GM21367 (cell line): ENCODE results near the gene SOD1.
"Not testable (repeated sequence)": the region's sequence is repeated elsewhere in the genome, so short reads cannot be mapped to it uniquely, and the experiment has no call there.

ENCODE experiments used
- ATAC-seq: cut with Tn5 transposase; IDR thresholded peaks from one replicate; pipeline ENCODE4 v1.9.1; 2021; ENCODE audit not compliant: unreplicated experiment

The SOD1 gene

DNA sequence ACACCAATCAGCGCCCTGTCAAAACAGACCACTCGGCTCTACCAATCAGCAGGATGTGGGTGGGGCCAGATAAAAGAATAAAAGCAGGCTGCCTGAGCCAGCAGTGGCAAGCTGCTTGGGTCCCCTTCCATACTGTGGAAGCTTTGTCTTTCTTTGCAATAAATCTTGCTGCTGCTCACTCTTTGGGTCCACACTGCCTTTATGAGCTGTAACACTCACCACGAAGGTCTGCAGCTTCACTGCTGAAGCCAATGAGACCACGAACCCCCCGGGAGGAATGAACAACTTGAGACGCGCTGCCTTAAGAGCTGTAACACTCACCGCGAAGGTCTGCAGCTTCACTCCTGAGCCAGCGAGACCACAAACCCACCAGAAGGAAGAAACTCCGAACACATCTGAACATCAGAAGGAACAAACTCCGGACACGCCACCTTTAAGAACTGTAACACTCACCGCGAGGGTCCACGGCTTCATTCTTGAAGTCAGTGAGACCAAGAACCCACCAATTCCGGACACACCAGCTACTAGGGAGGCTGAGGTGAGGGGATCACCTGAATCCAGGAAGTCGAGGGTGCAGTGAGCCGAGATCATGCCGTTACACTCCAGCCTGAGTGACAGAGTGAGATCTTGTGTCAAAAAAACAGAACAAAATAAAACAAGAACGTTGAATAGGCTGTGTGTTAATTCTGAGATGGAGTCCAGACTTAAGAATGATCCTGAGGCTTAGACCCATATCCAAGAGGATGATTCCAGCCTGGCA is 4.5 kb upstream of the SOD1 start:
- ATAC-seq: not testable (repeated sequence)

DNA sequence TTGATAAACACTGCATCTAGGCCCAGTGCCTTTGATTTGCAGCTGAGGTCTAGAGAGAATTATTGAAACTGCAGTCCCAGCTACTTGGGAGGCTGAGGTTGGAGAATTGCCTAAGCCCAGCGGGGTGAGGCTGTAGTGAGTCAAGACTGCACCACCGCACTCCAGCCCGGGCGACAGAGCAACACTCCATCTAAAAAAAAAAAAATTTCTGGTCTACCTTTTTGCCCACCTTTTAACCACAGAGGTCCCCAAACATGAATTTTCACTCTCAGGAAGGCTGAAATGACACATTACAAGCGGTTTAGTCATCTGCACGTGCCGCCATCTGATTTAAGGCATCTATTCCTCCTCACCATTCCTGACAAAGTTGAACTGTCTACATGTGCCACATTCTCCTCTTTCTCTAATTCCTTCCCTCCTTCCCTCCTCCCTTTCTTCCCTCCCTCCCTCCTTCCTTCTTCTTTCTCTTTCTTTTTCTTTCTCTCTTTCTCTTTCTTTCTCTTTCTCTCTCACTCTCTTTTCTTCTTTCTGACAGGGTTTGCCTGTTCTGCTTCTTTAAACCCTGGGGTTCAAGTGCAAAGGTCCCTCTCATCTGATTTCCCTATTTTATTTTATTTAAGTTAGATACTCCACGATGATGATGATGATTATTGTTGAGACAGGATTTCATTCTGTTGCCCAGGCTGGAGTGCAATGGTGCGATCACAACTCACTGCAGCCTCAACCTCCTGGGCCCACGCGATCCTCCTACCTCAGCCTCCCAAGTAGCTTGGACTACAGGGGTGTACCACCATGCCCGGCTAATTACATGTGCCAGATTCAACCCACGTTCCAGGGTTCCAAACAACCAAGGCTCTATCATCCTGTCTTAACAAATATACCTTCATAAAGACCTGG is 3.0 kb upstream of the SOD1 start:
- ATAC-seq: no peak

DNA sequence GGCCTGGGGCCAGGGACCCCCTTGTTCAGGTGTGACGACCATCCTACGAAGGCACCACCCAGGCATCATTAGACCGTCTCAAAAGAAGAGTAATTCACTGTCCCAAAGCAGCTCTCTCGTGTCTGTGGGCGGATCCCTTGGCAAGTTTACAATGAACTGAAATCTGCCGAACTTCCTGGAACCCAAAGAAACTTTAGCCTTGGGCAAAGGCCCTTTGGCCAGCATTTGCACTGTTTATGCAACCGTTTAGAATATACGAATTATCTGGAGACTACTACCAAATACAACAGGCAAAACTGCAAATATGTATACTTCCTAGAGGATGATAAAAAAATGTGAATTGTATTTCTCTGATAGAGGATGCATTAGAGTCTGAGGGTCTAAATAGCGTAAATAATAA is 1.4 kb upstream of the SOD1 start:
- no peak for ATAC-seq

DNA sequence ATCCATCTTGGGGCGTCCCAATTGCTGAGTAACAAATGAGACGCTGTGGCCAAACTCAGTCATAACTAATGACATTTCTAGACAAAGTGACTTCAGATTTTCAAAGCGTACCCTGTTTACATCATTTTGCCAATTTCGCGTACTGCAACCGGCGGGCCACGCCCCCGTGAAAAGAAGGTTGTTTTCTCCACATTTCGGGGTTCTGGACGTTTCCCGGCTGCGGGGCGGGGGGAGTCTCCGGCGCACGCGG is 282 bp upstream of the SOD1 start:
- ATAC-seq: no peak

DNA sequence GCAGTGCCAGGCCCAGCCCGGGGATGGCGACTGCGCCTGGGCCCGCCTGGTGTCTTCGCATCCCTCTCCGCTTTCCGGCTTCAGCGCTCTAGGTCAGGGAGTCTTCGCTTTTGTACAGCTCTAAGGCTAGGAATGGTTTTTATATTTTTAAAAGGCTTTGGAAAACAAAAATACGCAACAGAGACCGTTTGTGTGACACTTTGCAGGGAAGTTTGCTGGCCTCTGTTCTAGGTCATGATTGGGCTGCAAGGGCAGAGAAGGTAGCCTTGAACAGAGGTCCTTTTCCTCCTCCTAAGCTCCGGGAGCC is 719 bp downstream of the SOD1 start:
- peak; percentile 26 for ATAC-seq

DNA sequence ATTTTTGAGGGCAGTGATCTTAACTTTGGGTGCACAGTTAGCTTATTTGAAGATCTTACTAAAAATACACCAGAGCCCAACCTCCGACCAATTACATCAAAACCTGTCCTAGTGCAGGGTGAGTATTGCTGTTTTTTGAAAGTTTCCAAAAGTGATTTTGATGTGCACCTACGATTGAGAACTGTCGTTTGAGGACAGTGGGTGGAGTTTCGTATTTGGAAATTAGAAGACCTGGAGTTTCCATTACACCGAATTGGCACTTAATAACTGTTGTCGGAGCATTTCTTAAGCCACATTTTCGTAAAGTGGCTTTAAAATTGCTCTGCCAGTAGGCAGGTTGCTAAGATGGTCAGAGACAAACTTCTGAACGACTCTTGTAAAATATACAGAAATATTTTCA is 1.1 kb downstream of the SOD1 start:
- no peak for ATAC-seq

DNA sequence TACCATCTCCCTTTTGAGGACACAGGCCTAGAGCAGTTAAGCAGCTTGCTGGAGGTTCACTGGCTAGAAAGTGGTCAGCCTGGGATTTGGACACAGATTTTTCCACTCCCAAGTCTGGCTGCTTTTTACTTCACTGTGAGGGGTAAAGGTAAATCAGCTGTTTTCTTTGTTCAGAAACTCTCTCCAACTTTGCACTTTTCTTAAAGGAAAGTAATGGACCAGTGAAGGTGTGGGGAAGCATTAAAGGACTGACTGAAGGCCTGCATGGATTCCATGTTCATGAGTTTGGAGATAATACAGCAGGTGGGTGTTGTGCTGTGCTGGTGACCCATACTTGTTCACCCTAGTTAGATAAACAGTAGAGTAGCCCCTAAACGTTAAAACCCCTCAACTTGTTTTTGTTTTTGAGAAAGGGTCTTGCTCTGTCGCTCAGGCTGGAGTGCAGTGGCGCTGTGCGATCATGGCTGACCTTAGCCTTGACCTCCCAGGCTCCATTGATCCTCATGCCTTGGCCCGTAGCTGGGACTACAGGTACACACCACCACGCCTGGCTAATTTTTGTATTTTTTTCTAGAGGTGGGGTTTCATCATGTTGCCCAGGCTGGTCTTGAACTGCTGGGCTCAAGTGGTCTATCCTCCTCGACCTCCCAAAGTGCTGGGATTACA is 4.2 kb downstream of the SOD1 start:
- no peak for ATAC-seq

DNA sequence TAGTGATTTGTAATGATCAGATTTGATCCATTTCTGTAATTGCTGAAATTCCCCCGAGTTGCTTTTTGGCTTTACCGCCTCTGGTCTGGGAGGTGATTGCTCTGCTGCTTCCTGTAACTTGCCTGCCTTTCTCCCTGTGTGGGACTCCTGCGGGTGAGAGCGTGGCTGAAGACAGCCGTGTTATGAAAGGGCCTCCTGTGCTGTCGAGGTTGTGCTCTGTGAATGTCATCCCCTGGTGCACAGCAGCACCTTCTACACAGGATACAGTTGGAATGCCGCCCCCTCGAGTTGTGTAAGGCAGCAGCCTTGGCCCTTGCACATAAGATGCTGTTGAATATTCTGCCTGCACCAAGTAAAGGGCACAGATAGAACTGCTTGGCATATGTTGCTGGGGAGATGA is 5.9 kb downstream of the SOD1 start:
- ATAC-seq: no peak

DNA sequence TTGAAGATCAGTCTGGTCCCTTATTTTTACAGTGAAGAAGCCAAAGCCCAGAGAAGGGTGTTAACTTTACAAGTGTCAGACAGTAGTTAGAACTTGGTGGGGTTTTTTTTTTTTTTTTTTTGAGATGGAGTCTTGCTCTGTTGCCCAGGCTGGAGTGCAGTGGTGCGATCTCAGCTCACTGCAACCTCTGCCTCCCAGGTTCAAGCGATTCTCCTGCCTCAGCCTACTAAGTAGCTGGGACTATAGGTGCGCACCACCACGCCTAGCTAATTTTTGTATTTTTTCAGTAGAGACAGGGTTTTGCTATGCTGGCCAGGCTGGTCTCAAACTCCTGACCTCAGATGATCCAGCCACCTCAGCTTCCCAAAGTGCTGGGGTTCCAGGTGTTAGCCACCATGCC is 6.4 kb downstream of the SOD1 start:
- not testable (repeated sequence) for ATAC-seq

DNA sequence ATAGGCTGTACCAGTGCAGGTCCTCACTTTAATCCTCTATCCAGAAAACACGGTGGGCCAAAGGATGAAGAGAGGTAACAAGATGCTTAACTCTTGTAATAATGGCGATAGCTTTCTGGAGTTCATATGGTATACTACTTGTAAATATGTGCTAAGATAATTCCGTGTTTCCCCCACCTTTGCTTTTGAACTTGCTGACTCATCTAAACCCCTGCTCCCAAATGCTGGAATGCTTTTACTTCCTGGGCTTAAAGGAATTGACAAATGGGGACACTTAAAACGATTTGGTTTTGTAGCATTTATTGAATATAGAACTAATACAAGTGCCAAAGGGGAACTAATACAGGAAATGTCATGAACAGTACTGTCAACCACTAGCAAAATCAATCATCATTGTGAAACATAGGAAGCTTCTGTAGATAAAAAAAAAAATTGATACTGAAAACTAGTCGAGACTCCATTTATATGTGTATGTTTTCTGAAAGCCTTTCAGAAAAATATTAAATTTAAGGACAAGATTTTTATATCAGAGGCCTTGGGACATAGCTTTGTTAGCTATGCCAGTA is 7.0 kb downstream of the SOD1 start:
- ATAC-seq: no peak

DNA sequence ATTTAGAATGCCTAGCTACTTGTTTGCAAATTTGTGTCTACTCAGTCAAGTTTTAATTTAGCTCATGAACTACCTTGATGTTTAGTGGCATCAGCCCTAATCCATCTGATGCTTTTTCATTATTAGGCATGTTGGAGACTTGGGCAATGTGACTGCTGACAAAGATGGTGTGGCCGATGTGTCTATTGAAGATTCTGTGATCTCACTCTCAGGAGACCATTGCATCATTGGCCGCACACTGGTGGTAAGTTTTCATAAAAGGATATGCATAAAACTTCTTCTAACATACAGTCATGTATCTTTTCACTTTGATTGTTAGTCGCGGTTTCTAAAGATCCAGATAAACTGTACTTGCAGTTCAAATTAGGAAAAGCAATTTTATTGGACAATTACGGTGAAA is 7.6 kb downstream of the SOD1 start:
- ATAC-seq: no peak

DNA sequence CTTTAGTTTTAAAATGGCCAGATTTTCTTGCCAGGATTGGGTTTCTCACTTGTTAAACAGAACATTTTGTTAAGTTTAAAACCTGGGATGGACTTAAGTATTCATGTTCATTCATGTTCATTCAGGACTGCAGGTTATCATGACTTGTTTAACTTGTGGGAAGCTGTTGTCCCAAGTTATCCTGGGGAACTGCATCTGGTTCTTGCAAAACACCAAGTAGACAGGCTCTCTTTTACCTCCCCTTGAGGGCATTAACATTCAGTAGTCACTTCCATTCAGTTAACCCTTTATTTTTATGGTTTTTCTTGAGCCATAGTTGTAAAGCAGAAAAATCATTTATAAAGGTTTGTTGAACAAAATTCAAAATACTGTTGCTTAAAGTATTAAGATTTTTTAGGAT is 8.1 kb downstream of the SOD1 start:
- ATAC-seq: no peak

DNA sequence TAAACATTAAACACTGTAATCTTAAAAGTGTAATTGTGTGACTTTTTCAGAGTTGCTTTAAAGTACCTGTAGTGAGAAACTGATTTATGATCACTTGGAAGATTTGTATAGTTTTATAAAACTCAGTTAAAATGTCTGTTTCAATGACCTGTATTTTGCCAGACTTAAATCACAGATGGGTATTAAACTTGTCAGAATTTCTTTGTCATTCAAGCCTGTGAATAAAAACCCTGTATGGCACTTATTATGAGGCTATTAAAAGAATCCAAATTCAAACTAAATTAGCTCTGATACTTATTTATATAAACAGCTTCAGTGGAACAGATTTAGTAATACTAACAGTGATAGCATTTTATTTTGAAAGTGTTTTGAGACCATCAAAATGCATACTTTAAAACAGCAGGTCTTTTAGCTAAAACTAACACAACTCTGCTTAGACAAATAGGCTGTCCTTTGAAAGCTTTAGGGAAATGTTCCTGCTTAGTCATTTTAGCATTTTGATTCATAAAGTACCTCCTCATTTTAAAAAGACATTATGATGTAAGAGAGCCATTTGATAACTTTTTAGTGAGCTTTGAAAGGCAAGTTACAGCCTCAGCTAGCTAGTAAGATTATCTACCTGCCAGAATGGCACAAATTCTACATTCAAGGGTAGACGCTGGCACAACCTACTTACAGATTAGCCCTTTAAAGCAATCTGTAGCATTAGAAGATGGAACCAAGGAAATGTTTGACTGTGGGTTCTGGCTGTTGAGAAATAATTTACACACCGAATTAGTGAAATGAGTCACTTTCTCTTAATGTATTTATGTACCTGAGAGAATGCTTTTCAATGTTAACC is 9.4 kb downstream of the SOD1 start:
- no peak for ATAC-seq

DNA sequence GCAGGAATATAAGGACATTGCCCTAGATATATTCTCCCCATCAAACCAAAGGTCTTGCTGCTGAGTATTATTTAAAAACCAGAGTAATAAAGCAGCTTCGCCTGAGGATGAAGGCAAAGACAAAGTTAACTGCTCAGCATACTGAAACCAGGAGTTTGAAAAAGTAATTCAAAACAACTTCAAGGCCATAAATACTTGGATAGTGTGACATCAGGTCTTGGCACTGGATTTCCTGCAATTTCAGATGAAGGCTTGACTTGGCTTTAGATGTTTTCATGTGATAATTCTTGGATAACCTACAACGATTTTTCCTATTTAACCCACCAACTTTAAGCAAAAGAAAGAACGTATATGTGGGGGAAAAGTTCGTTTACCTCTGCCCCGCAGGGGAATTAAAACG is 10.6 kb downstream of the SOD1 start:
- no peak for ATAC-seq

DNA sequence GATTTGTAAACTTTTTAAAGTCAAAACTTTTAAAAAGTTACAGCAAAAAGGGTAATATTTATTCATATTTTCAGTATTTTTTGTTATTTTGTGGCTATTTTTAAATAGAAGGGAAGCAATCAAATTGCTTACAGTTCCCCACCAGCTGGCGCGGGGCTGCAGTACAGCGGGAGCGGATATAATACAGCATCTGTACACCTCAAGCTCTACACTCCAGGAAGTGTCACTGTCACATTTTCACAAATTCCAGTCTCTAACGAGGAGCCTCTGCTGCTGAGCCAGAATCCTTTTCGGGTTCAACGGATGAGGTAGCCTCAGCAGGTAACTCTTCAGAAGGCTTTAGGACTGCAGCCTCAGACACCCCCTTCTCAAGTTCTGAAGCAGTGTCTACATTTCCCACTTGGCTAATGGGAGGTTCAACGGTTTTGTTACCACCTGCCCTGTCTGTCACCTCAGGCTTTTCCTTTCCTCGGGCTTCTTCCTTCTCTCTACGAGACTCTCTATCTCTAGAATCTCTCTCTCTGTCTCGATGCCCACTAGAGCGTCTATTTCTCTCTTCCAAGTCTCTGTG is 11.7 kb downstream of the SOD1 start:
- no peak for ATAC-seq

DNA sequence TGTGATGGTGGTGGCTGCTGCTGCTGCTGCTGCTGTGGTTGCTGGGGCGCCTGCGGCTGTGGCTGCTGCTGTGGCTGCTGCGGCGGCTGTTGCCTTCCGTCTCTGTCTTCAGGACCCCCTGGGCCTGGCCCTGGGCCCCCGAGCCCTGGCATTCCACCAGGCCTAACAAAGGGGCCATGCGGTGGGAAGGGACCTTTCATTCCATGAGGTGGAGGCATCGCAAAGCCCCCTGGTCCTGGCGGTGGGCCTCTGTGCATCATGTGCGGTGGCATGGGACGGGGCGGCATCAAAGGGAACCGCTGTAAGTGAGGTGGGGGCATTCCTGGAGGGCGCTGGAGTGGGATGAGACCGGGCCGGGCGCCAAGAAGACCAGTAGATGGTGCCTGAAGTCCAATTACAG is 12.4 kb downstream of the SOD1 start:
- ATAC-seq: no peak

DNA sequence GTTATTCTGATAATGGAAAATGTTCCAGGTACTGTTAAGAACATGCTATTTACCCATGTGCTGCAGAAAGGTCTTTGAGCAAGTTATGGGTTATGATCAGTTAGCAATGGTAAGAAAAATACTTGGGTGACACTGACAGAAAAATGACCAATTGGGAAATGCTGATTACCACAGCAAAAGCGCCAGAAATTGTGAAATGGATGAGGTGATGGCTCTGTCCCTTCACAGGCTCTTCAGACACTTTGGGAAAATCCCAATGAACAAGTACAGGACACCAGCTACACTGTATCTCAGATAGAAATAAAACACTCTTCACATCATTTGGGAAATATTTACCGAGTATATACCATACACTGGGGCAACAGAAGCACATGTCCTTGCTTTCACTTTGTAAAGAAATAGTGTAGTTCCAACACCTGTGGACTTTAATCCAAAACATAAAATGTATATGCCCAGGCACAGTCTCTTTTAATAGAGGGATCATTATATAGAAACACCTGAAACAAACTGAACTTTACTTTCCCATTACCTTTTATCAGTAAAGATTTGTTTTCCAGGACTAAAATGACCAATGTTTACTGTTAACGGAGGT is 13.9 kb downstream of the SOD1 start:
- no peak for ATAC-seq

DNA sequence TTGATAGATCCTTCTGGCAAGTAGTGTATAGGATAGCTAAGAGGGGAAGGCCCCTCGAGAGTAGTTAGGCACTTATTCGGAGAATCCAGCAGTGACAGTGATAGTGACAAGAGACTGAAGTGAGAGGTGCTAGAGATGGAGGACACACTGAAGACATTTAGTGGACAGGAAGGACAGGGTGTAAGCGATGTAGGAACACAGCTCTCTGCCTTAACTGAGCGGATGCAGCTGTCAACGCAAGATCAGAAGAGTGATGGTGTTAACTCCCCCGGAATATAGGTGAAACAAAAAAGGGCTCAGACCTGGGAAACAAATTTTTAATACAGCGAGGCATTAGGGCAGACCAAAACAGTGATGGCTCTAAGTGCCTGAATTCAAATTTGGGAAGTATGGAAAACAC is 15.8 kb downstream of the SOD1 start:
- no peak for ATAC-seq

DNA sequence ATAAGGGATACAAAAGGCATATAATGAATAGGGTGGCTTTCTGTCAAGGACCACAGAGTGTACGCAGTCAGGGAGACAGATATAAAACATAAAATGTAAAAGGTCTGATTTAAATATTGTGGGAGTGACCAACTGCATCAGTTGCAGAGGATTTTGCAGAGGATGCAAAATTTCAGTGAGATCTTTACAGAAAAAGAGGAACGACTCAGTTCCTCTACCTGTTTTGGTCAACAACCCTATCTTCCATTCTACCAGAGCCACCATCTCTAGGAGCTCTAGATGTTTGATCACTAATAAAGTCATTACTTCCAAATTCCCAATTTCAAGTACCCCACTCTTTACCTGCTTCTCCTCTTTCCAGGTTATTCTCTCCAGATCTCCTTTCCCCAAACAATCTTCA is 16.5 kb downstream of the SOD1 start:
- ATAC-seq: no peak

DNA sequence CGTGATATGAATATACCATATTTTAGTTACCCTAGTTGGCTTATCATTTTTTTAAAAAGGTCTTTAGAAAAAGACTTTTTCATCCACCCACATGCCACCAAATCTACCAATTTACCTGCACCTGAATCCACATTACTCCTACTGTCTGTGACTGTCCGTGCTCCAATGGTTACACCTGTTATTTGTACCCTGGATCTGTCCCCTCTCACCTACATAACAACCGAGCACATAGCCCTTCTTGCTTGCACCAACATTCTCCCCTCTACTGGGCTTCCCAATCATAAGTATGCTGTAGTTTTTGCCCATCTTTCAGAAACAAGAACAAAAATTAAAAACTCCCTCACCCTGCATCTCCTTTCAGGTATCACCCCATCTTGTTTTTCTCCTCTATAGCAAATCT is 17.6 kb downstream of the SOD1 start:
- ATAC-seq: no peak
